Activated T-cell treated with anti-CD3 and anti-CD28 coated beads for 48 hours (primary cell): ENCODE measurements around the gene AADACL3.
"Not testable (repeated sequence)": the region's sequence is repeated elsewhere in the genome, so short reads cannot be mapped to it uniquely, and the experiment has no call there.

ENCODE experiments used
- DNase-seq: peaks from one replicate; pipeline ENCODE4 v3.0.0-alpha.2; 2020; ENCODE audit warnings: low read depth

Gene AADACL3

DNA sequence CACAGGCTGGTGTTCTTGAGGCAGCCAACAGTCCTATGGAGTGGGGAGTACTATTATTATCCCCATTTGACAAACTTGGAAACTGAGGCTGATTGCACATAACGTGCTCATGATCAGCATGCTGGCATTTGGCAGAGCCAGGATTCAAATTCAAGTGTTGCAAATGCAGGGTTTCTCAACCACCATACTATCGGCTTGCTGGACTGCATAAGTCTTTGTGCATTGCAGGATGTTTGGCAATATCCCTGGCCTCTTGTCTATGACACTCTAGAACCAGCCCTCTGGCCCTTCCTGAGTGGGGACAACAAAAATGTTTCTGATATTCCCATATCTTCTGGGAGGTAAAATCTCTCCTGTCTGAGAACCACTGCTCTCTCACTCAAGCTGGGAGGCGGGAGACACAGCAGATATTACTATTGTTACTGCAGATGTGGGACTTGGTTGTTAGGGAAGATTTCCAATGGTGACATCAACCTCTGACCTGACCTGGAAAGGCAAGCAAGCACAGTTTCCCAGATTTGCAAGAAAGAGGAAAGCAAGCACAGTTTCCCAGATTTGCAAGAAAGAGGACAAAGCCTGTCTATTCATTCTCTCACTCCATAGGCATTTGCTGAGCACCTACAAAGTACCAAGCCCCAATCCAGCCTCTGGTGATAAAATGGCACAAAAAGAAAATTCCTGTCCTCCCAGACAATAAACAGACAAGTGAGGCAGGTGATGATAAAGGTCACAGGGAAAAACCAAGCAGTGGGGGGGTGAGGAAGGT lies 1.0 kb upstream of the AADACL3 start:
- no peak for DNase-seq

- no peak for DNase-seq
Measured at GRCh38 chr1:12717301-12717838, 1.5 kb downstream of the AADACL3 start.

- no peak for DNase-seq
Measured at GRCh38 chr1:12722626-12723025, 6.7 kb downstream of the AADACL3 start.

DNA sequence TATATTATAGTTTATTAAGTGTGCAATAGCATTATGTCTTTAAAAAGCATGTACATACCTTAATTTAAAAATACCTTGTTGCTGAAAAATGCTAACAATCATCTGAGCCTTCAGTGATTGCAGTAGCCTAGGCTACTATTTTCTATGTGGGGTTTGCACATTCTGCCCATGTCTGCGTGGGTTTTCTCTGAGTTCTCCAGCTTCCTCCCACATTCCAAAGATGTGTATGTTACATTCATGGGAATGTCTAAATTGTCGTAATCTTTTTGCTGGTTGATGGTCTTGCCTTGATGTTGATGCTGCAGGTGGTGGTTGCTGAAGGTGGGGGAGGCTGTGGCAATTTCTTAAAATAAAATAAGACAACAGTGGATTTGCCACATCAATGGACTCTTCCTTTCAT lies 12.5 kb downstream of the AADACL3 start:
- DNase-seq: no peak

DNA sequence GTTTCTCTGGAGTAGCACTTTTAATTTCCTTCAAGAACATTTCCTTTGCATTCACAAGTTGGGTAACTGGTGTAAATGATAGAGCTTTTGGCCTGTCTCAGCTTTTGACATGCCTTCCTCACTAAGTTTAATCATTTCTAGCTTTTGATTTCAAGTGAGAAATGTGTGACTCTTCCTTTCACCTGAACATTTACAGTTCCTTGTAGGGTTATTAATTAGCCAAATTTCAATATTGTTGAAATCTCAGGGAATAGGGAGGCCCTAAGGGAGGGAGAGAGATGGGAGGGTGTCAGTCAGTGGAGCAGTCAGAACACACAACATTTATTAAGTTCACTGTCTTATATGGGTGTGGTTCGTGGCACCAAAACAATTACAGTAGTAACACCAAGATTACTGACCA lies 14.2 kb downstream of the AADACL3 start:
- no peak for DNase-seq

DNA sequence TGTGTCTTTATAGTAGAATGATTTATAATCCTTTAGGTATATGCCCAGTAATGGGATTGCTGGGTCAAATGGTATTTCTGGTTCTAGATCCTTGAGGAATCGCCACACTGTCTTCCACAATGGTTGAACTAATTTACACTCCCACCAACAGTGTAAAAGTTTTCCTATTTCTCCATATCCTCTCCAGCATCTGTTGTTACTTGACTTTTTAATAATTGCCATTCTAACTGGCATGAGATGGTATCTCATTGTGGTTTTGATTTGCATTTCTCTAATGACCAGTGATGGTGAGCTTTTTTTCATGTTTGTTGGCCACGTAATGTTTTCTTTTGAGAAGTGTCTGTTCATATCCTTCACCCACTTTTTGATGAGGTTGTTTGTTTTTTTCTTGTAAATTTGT lies 15.2 kb downstream of the AADACL3 start:
- not testable (repeated sequence) for DNase-seq

GRCh38 chr1:12734651-12735050 lies 18.7 kb downstream of the AADACL3 start:
- no peak for DNase-seq

- no peak for DNase-seq
Measured at GRCh38 chr1:12738934-12739333, 23.0 kb downstream of the AADACL3 start.

DNA sequence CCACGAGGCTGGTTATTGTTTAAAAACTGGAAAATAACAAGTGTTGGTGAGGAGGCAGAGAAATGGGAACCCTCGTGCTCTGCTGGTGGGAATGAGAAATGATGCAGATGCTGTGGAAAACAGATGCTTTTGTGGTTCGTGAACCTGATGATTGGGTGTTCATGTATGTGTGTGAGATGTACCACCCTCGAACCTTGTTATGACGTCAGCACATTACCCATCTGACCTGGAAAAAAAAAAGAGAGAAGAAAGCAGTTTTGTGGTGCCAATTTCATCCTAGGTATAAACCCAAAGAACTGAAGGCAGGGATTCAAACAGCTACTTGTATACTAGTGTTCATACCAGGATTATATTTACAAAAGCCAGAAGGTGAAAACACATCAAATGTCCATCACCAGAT lies 23.7 kb downstream of the AADACL3 start:
- DNase-seq: no peak

DNA sequence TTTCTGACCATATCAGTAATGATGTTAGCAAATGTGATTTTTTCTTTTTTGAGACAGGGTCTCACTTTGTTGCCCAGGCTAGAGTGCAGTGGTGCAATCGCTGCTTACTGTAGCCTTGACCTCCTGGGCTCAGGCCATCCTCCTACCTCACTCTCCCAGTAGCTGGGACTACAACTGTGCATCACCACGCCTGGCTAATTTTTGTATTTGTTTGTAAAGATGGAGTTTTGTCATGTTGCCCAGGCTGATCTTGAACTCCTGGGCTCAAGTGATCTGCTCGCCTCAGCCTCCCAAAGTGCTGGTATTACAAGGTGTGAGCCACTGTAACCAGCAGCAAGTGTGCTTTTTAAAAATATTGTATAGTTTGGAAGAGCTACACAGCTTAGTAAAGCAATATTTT lies 26.0 kb downstream of the AADACL3 start:
- DNase-seq: no peak

- DNase-seq: no peak
Measured at GRCh38 chr1:12745126-12745991, 29.4 kb downstream of the AADACL3 start.

DNA sequence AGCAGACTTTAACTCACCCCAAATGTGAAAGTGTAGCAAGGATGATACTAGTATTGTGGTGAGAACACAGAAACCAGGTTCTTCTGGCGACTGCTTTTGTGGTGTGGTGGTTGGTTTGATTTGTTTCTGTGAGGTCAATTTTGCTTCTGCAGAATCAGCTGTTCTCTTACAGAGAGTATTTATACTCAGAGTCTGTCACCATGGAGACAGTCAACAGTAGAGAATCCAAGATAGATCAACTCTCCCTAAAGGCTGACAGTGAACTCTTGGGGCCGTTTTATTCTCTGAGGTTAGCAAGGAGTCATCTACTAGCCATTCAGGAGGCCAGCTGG lies 30.0 kb downstream of the AADACL3 start, which contains the start of gene CFAP107:
Gene CFAP107, plus strand, starts transcription at position 209 of the 332 bp plus-strand sequence. CDS start 231 bp downstream, outside the sequence.
- no peak for DNase-seq

DNA sequence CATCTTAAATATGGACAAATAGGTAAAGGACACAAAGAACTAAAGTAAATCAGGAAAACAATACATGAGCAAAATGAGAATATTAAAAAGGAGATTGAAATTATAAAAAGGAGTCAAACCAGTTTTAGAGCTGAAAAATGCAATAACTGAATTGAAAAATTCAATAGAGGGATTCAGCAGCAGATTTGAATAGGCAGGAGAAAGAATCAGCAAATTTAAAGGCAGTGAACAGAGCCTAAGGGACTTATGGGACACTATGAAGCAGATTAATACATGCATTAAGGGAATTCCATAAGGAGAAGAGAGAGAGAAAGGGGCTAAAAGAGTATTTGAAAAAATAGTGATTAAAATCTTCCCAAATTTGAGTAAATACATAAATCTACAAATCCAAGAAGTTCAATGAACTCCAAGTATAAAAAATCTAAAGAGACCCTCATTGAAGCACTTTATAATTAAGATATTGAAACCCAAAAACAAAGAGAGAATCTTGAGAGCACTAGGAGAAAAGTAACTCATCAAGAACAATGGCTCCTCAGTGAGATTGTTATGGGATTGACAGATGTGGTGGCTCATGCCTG lies 33.0 kb downstream of the AADACL3 start:
- DNase-seq: no peak

GRCh38 chr1:12754738-12755137 lies 38.8 kb downstream of the AADACL3 start:
- no peak for DNase-seq

- DNase-seq: no peak
Measured at GRCh38 chr1:12756273-12756672, 40.4 kb downstream of the AADACL3 start.

- DNase-seq: no peak
Measured at GRCh38 chr1:12756768-12757413, 41.0 kb downstream of the AADACL3 start.

GRCh38 chr1:12757836-12758235 lies 41.9 kb downstream of the AADACL3 start:
- DNase-seq: no peak

DNA sequence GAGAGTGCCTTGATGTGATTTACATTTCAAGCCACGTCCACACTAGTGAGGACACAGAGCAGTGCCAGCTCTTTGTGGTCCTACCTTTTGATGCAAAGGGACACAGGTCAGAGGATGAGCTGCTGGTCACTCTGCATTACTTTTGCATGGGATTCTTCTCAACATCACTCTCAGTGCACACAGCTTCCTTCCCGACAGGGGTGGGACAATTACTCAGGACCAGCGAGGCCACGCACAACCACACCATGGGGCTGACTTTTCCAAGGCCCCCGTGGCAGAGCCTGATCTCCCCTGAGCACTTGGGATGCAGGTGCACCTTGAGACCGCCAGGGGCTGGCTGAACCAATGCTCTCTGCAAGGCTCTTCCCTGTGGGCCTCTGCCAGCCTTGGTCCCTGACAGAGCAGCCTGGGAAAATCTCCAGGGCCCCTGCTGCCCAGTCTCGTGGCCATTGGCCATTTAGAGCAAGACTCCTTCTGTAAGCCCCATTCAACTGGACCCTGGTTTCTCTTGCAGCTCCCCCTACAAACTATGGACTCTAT lies 44.4 kb downstream of the AADACL3 start:
- DNase-seq: no peak

- DNase-seq: no peak
Measured at GRCh38 chr1:12761781-12762180, 45.9 kb downstream of the AADACL3 start.

DNA sequence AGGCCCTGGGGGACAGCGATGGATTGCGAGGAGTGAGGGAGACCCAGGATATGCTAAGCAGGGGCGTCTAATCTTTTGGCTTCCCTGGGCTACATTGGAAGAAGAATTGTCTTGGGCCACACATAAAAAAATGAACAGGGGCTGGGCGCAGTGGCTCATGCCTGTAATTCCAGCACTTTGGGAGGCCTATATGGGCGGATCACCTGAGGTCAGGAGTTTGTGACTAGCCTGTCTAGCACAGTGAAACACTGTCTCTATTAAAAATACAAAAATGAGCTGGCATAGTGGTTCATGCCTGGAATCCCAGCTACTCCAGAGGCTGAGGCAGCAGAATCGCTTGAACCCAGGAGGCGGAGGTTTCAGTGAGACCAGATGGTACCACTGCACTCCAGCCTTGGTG lies 46.9 kb downstream of the AADACL3 start:
- no peak for DNase-seq

GRCh38 chr1:12763479-12763878 lies 47.6 kb downstream of the AADACL3 start:
- no peak for DNase-seq

GRCh38 chr1:12764016-12764415 lies 48.1 kb downstream of the AADACL3 start:
- DNase-seq: no peak
